Spleen (tissue), 7 donors: Measurements from ENCODE around the gene PLB1.

Source experiments
- POLR2A ChIP-seq, 3 donors: fragments of 450-650 bp; IDR thresholded peaks; one replicate each; pipeline ENCODE4 v1.5.1; 2017; ENCODE audit warnings: antibody characterized with exemption in 3 of 3, mild to moderate bottlenecking in 1 of 3
- POLR2AphosphoS5 ChIP-seq, 3 donors: sonication (generic); formaldehyde crosslinking; IDR thresholded peaks; one replicate each; pipeline ENCODE4 v1.5.1; 2017; ENCODE audit warnings: antibody characterized with exemption in 3 of 3
- TF ChIP-seq, protein P1 (sequence below), 11 experiments: fragments of 200-600 bp in 7 of 11; fragments of 450-650 bp in 4 of 11; sonication (generic) in 4 of 11; IDR thresholded peaks in 8 of 11; conservative IDR thresholded peaks in 3 of 11; 1 replicate in 7 of 11; 2 replicates in 4 of 11; pipeline versions ENCODE4 v1.4.0 to v1.8.0; 2016 to 2021; ENCODE audit warnings: antibody characterized with exemption in 11 of 11, inconsistent platforms in 4 of 11, mild to moderate bottlenecking in 1 of 11
- donor health status: DM: no; HTN: no; CAD: no; lungs with moderate emphysema.
- donor health status: DM: no; HTN: no; CAD: no.
- donor health status: DM: no; HTN: no; CAD: no.

DNA sequence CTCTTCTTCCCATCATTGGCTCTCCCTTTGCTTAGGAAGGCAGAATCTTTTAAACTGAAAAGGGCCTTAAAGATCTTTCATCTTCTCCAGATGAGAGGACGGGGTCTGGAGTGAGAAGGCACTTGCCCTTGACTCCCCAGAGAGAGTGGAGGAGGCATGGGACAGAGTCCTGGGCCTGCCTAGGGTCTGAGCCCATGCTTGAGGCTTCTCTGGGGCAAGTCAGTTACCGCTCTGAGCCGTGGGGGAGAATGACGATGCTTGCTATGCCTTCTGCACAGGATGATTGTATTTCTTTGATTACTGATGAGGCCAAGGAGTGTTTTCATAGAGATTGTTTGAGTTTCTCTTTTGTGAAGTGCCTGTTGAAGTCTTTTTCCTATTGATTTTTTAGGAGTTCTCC lies 921 bp downstream of the PLB1 start:
- TF ChIP-seq, protein P1, sequence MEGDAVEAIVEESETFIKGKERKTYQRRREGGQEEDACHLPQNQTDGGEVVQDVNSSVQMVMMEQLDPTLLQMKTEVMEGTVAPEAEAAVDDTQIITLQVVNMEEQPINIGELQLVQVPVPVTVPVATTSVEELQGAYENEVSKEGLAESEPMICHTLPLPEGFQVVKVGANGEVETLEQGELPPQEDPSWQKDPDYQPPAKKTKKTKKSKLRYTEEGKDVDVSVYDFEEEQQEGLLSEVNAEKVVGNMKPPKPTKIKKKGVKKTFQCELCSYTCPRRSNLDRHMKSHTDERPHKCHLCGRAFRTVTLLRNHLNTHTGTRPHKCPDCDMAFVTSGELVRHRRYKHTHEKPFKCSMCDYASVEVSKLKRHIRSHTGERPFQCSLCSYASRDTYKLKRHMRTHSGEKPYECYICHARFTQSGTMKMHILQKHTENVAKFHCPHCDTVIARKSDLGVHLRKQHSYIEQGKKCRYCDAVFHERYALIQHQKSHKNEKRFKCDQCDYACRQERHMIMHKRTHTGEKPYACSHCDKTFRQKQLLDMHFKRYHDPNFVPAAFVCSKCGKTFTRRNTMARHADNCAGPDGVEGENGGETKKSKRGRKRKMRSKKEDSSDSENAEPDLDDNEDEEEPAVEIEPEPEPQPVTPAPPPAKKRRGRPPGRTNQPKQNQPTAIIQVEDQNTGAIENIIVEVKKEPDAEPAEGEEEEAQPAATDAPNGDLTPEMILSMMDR (IDR thresholded peaks at IDR 0.05 in 8 of 11, conservative IDR thresholded peaks at IDR 0.05 in 3 of 11): no peak
- no peak for TF ChIP-seq POLR2A (IDR thresholded peaks at IDR 0.05)
- TF ChIP-seq POLR2AphosphoS5 (IDR thresholded peaks at IDR 0.05): no peak
